GM21723 (cell line): Measurements from ENCODE around the gene UNC13C.

ENCODE experiments used
- ATAC-seq: cut with Tn5 transposase; IDR thresholded peaks from one replicate; pipeline ENCODE4 v1.9.1; 2021; ENCODE audit warnings: mild to moderate bottlenecking, moderate library complexity; ENCODE audit not compliant: unreplicated experiment

Gene UNC13C

DNA sequence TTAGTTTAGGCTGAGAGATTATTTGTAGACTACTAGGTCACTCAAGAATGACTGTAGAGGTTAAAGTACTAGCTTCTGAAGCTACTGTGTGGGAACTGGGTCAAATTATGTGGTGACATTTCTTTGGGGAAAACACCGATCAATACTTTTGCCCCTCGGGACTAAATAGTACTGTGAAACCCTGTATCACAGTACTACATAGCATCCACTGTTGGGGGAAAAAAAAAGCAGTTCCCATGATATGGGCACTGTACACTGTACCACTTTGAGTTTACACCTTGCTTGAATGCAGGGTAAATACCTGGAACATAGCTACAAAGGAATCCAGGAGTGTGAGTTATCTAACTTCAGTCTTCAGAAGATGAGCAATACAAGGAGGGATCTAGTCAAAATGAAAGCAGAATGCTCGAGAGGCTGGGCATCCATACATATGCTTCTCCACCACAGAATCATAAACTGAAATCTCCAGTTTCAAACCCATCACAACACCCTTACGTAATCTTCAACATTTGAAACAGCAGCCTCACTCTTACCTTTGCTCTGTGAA, 311.4 kb downstream of the UNC13C start:
- no peak for ATAC-seq

DNA sequence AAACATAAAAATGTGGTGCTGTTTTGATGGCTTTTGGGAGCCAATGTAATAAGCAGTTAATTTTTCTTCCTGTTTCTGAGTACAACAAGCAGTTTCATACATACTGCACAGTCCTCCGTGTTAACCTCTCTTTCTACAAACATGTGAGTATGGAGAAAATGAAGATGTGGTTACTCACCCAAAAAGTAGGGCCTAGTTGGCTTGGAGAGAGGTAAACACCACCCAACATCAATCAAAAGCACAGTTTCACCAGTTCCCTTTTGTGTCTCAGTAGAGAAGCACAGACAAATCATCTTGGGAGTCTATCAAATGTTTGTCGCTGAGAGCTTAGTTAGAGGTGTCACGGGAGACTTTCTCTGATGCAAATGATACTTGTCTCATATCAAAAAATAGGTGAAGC, 320.2 kb downstream of the UNC13C start:
- no peak for ATAC-seq

- no peak for ATAC-seq
These were observed 326.1 kb downstream of the UNC13C start for GRCh38 chr15:54304321-54304720.

DNA sequence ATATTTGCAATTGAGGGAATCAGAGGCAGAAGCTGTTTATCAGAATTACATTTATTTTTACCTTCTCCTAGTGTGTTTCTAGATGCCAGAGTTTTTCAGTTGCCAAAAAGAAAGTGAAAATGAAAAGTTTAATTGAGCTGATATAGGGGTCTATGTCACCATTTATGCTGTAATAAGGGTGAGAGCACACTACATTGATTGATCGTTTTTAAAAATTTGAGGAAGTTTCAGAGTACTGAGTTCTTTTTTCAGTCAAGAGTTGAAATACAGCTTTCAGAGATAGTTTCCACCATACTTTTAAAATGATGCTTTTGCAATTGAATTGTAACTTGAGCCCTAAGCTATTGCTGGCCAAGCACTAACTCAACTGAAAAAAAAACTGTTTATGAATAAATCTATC, 326.9 kb downstream of the UNC13C start:
- ATAC-seq: no peak

DNA sequence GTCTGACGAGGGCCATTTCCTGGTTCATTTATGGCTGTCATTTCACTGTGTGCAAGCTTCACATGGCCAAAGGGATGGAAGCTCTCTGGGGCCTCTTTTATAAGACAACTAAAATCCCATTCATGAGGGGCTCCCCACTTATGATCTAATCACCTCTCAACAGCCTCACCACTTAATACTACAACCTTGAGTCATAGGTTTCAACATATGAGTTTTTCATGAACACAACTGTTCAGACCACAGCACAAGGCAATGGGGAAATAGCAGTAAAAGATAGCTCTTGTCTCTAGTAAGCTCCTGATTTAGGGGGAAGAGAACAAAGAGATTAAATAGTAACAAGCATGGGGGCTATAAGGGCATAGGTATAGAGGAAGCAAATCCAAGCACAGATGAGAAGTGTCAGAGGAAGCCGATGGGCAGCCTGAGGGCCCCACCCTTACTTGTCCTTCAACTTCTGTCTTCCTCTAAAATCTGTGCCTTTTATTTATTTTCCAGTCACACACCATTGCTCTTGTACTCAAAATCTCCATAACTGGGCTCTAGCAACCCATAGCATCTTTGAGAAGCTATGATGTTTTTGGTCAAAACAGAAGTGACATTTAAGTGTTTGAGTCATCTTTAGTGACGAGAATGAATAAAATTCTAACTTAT, 329.1 kb downstream of the UNC13C start:
- no peak for ATAC-seq

GRCh38 chr15:54307926-54308325, 329.7 kb downstream of the UNC13C start:
- no peak for ATAC-seq

DNA sequence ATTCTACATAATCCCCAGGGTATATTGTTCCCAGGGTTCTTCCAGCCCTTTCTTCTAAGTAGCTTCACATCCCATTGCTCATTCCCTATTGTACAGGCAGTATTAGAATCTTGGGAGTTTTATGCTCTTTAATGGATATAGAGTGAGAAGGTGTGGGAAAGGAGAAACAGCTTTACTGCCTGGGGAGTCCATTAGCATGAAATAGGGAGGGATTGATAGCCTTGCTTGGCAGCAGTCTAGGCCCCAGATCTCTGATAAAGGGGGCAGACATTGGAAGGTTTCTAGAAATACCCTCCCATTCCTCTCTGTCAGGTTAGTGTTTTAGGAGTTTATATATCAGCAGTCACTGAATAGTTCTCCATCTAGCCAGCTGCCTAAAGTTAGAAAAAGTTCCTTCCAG, 334.3 kb downstream of the UNC13C start:
- ATAC-seq: no peak

DNA sequence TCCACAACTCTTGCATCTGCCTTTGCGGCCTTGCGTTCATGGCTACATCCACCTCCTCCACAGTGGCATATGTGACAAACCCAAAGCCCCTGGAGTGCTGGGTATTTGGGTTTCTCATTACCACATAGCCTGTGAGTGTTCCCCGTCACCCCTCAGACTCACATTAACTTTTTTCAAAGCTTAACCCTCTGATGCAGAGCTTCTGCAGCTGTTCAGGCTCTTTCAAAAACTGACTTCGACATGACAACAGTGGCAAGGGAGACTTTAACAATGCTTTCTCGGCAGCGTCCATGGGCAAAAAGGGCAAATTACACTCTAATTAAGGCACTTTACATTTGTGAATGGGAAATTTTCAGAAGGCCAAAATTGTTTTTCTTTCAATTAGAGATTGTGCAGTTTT, 343.2 kb downstream of the UNC13C start:
- no peak for ATAC-seq

- ATAC-seq: no peak
These were observed 344.1 kb downstream of the UNC13C start for GRCh38 chr15:54322341-54322740.

GRCh38 chr15:54345301-54345700, 367.1 kb downstream of the UNC13C start:
- ATAC-seq: no peak

DNA sequence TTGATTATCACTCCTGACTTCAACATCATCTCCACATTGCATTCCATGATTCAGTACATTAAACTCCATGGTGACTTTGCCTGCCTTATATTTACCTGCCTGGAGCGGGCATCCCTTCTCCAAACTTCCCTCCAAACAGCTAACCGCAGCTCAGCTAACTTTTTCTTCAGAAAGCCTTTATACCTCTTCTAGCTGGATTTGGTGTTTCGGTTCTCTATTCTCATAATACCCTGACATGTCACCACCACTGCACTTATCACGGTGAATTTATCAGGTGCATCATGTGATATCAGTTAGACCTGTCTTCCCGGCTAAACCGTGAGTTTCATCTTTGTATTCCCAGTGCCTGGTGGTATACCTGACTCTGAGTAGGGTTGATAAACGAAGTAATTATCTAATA, 367.6 kb downstream of the UNC13C start:
- no peak for ATAC-seq

GRCh38 chr15:54347082-54347827, 369.0 kb downstream of the UNC13C start:
- ATAC-seq: no peak

DNA sequence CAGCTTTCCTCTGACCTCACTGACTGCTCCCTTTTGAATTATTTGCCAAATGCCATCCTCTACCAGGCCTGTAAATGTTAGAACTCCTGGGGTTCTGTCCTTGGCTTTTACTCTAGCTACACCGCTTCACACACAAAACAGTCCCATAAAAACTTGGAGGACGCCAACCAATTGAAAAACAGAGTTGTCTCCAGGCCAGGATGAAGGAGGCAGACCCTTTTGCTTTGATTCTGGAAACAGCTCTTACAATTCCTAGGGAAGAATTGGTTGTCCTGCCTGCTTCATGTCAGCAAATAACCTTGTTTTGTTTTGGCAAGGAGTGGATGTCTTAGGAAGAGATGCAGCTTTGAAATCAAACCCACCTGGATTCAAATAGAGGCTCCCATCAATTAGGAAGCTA, 375.5 kb downstream of the UNC13C start:
- no peak for ATAC-seq

DNA sequence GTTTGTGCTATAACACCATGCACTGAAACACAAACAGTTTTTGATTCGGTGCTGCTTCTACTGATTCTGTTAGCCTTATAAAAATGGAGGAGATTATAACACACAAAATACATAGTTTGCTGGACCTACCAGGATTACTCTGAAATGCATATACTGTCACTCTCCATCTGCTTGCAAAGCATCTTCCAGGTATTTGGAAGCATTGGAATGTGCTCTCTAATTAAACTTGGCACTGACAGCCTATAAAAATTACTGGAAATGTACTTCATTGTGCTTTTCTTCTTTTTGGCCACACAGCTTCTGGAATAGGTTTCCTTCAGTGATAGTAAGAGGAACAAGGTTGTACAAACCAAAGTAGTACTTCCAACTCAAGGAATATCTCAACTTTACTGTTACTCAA, 376.1 kb downstream of the UNC13C start:
- no peak for ATAC-seq

DNA sequence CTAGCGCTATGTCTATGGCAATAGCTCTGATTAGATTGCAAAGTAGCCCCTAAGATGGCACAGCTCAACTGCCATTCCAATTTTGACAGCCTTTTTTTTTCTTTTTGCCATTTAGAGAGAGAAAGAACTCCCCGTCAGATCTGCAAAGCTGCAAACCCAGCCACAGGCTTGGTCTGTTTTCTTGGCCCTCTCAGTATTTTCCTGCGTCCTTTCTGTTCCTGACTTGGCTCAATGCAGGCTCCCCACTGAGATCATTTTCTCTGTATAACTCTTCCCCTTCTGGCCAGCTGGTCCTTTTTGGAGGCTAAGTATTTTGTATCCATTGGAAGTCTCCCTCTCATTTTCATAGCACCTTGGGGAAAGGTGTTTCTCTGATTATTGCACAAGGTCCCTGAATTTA, 386.7 kb downstream of the UNC13C start:
- ATAC-seq: no peak

DNA sequence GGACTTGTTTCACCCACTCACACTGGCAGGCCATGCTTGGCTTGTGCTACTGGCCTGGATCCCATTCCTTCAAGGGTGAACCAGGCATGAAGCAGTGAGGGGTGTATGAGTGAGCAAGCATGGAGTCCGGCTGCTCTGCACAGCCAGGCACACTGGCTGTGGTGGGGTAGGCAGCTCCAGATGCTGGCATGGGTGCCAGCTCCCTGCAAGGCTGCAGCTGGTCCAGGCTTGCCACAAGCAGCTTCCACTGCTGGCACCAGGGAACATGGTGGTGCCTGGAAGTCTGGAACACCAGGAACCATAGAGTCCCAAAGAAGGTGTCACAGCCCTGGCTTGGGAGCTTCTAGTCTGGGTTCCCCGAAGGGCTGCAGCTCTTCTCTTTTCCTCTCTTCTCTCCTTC, 395.1 kb downstream of the UNC13C start:
- no peak for ATAC-seq

- no peak for ATAC-seq
These were observed 396.1 kb downstream of the UNC13C start for GRCh38 chr15:54374184-54374952.

DNA sequence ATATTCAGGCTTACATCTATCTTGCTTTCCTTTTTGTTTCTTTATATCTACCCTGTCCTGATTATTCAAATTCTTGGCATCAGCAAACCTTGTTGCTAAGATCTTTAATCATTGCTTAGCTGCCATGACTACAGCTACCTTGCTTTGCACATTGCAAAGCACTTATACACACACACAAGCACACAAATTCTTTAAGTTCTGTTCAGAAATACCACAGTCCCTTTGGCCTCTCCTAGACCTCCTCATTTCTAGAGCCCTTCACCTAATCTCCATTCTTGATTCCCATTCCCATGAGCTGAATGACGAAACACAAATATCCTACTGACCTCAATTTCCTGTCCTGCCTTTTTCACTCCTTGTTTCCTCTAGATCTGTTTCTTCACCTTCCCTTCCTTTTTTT, 409.6 kb downstream of the UNC13C start:
- no peak for ATAC-seq

- no peak for ATAC-seq
These were observed 410.5 kb downstream of the UNC13C start for GRCh38 chr15:54388746-54389145.

DNA sequence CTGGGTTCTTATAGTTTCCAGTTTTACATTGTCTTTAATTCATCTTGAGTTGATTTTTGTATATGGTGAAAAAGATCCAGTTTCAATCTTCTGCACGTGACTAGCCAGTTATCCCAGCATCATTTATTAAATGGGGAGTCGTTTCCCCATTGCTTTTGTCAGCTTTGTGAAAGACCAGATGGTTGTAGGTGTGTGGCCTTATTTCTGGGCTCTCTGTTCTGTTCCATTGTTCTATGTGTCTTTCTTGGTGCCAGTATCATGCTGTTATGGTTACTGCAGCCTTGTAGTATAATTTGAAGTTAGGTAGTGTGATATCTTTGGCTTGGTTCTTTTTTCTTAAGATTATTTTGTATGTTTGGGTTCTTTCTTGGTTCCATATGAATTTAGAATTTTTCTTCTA, 432.2 kb downstream of the UNC13C start:
- ATAC-seq: no peak

DNA sequence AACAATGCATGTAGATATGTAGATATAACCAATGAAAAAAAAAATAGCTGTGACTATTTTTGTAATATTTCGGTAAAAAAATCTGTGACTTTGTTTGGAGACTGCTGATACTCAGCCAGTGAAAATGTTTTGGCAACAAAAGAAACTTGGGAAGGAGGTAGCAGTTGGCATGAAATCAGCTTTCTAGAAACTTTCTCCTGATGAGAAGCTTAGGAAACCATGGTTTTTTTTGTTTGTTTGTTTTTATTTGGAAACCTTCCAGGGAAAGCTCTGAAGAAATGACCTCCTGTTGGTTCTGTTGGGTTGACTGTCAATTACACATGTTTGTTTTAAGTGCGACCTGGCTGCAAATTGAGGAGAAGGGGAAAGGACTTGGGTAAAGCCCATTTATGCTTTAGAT, 445.9 kb downstream of the UNC13C start:
- ATAC-seq: no peak

DNA sequence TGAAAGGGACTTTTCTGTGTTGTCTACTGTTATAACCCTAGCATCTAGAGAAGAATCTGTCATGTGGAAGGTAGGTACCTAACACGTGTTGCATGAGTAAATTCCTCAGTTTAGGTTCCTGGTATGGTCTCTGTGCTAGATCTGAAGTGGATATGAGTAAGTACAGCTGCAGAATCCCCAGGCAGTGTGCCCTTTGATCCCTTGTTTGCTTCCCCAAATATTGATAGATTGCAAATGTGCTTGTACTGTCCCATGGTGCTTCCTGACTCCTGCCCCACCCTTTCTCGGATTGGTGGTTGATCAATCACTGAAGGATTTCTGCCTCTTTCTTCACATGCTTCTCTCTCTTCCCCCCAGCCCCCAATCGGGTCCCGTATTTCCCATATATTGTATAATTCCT, 450.4 kb downstream of the UNC13C start:
- no peak for ATAC-seq
